ENCODE measurements around the gene COMMD2.

COMMD2 gene

GRCh38 chr3:149770246-149770645 lies 18.0 kb upstream of the COMMD2 start:
- H3K79me2 ChIP-seq (ENCODE audit: control insufficient read depth, low read length), result no peaks in the 10 kb centered on the region
- 0 out of 2 replicates have a peak, but pooled peaks cover 4% of the 10 kb centered on the region for H3K27me3 ChIP-seq (ENCODE audit: control insufficient read depth, low read length)
- H3F3A ChIP-seq (ENCODE audit: control insufficient read depth, insufficient read depth), result no peaks in the 10 kb centered on the region
- no peak overlapping the region for H3K4me2 ChIP-seq (ENCODE audit: low read length)
- no peaks in the 10 kb centered on the region for H3K9me2 ChIP-seq (replicated peaks; ENCODE audit: control insufficient read depth, low read length)
- H3K4me1 ChIP-seq (ENCODE audit: control insufficient read depth, low read length), result no peaks in the 10 kb centered on the region
- TF ChIP-seq CTCF (IDR thresholded peaks at IDR 0.05; ENCODE audit: low read depth, low read length, poor library complexity, severe bottlenecking) (no peak), EZH2phosphoT487 (IDR thresholded peaks at IDR 0.05; ENCODE audit: borderline replicate concordance, low read length) (no peak)
- no peaks in the 10 kb centered on the region for H3K9me3 ChIP-seq (ENCODE audit: control insufficient read depth, insufficient read depth, low read length)
- no peaks in the 10 kb centered on the region for H3K36me3 ChIP-seq (ENCODE audit: control insufficient read depth, low read length)
- H4K20me1 ChIP-seq (ENCODE audit: control insufficient read depth, insufficient read depth, low read depth, low read length), result no peaks in the 10 kb centered on the region
- no peak overlapping the region for H3K27ac ChIP-seq (ENCODE audit: low read depth, low read length)
- H3K4me3 ChIP-seq (ENCODE audit: low read length), result no peak overlapping the region

GRCh38 chr3:149768704-149769103 lies 16.4 kb upstream of the COMMD2 start:
- H3K9me3 ChIP-seq (ENCODE audit: control insufficient read depth, insufficient read depth, low read length), result no peaks in the 10 kb centered on the region
- H3K4me2 ChIP-seq (ENCODE audit: low read length), result no peak overlapping the region
- H3K79me2 ChIP-seq (ENCODE audit: control insufficient read depth, low read length), result no peaks in the 10 kb centered on the region
- no peak for TF ChIP-seq EZH2phosphoT487 (IDR thresholded peaks at IDR 0.05; ENCODE audit: borderline replicate concordance, low read length)
- H3K36me3 ChIP-seq (ENCODE audit: control insufficient read depth, low read length), result no peaks in the 10 kb centered on the region
- H3K4me3 ChIP-seq (ENCODE audit: low read length), result no peak overlapping the region
- H3K4me1 ChIP-seq (ENCODE audit: control insufficient read depth, low read length), result no peaks in the 10 kb centered on the region
- H3K27ac ChIP-seq (ENCODE audit: low read depth, low read length), result no peak overlapping the region
- no peaks in the 10 kb centered on the region for H4K20me1 ChIP-seq (ENCODE audit: control insufficient read depth, insufficient read depth, low read depth, low read length)
- no peaks in the 10 kb centered on the region for H3K9me2 ChIP-seq (replicated peaks; ENCODE audit: control insufficient read depth, low read length)
- no peaks in the 10 kb centered on the region for H3F3A ChIP-seq (ENCODE audit: control insufficient read depth, insufficient read depth)
- peaks cover 8% of the 10 kb centered on the region for H3K27me3 ChIP-seq (ENCODE audit: control insufficient read depth, low read length)

GRCh38 chr3:149767720-149768119 lies 15.4 kb upstream of the COMMD2 start:
- Histone ChIP-seq H3K9me3 (ENCODE audit: control insufficient read depth, insufficient read depth, low read length) (no peaks in the 10 kb centered on the region), H3F3A (ENCODE audit: control insufficient read depth, insufficient read depth) (no peaks in the 10 kb centered on the region), H3K36me3 (ENCODE audit: control insufficient read depth, low read length) (no peaks in the 10 kb centered on the region), H3K4me1 (ENCODE audit: control insufficient read depth, low read length) (no peaks in the 10 kb centered on the region), H4K20me1 (ENCODE audit: control insufficient read depth, insufficient read depth, low read depth, low read length) (no peaks in the 10 kb centered on the region), H3K79me2 (ENCODE audit: control insufficient read depth, low read length) (no peaks in the 10 kb centered on the region), H3K4me2 (ENCODE audit: low read length) (no peak overlapping the region), H3K9me2 (replicated peaks; ENCODE audit: control insufficient read depth, low read length) (no peaks in the 10 kb centered on the region), H3K27ac (ENCODE audit: low read depth, low read length) (no peak overlapping the region), H3K4me3 (ENCODE audit: low read length) (no peak overlapping the region), H3K27me3 (ENCODE audit: control insufficient read depth, low read length) (peaks cover 17% of the 10 kb centered on the region)
- TF ChIP-seq EZH2phosphoT487 (IDR thresholded peaks at IDR 0.05; ENCODE audit: borderline replicate concordance, low read length) (no peak), CTCF (IDR thresholded peaks at IDR 0.05; ENCODE audit: low read depth, low read length, poor library complexity, severe bottlenecking) (no peak)

GRCh38 chr3:149765762-149766334 lies 13.6 kb upstream of the COMMD2 start:
- Histone ChIP-seq H3K27me3 (ENCODE audit: control insufficient read depth, low read length) (peaks cover 24% of the 10 kb centered on the region), H3K9me2 (replicated peaks; ENCODE audit: control insufficient read depth, low read length) (no peaks in the 10 kb centered on the region), H3K79me2 (ENCODE audit: control insufficient read depth, low read length) (no peaks in the 10 kb centered on the region), H4K20me1 (ENCODE audit: control insufficient read depth, insufficient read depth, low read depth, low read length) (no peaks in the 10 kb centered on the region), H3K9me3 (ENCODE audit: control insufficient read depth, insufficient read depth, low read length) (no peaks in the 10 kb centered on the region), H3K4me2 (ENCODE audit: low read length) (no peak overlapping the region), H3K4me1 (ENCODE audit: control insufficient read depth, low read length) (no peaks in the 10 kb centered on the region), H3K36me3 (ENCODE audit: control insufficient read depth, low read length) (no peaks in the 10 kb centered on the region), H3K4me3 (ENCODE audit: low read length) (no peak overlapping the region), H3K27ac (ENCODE audit: low read depth, low read length) (no peak overlapping the region), H3F3A (ENCODE audit: control insufficient read depth, insufficient read depth) (no peaks in the 10 kb centered on the region)
- TF ChIP-seq EZH2phosphoT487 (IDR thresholded peaks at IDR 0.05; ENCODE audit: borderline replicate concordance, low read length), result no peak
- TF ChIP-seq CTCF (IDR thresholded peaks at IDR 0.05; ENCODE audit: low read depth, low read length, poor library complexity, severe bottlenecking), result peak; percentile 66

Measured in DOHH2 (cell line).